Measurements from ENCODE around the gene INO80D.

GRCh38 chr2:206071807-206072206 is 14.2 kb downstream of the INO80D start:
- no peak for TF ChIP-seq CTCF (IDR thresholded peaks at IDR 0.05)
- no peak for TF ChIP-seq EP300 (IDR thresholded peaks at IDR 0.05)
